HepG2 (cell line): ENCODE measurements around the gene TNS1. TPM values are rescaled to one million over a fixed set of nuclear protein-coding genes. Genes with fewer than 3 reads are reported as not detected.

Source experiments
- EHMT2 ChIP-seq: fragments of 200-600 bp; sonication (generic); IDR thresholded peaks from 2 replicates; pipeline ENCODE4 v1.7.0; 2017; ENCODE audit warnings: antibody characterized with exemption, low read depth, low read length, borderline replicate concordance
- ETV5 ChIP-seq: IDR thresholded peaks from 2 replicates; pipeline ENCODE4 v1.6.1; 2018; ENCODE audit warnings: missing biosample characterization, missing genetic modification reagents, inconsistent platforms, borderline replicate concordance
- FOSL2 ChIP-seq: sonication (generic); formaldehyde crosslinking; IDR thresholded peaks from 2 replicates; pipeline ENCODE4 v1.4.0; 2020; ENCODE audit warnings: missing genetic modification reagents
- MTF2 ChIP-seq: sonication (generic); formaldehyde crosslinking; IDR thresholded peaks from 2 replicates; pipeline ENCODE4 v1.5.0; 2020; ENCODE audit warnings: missing genetic modification reagents, borderline replicate concordance
- PAX8 ChIP-seq: sonication (generic); formaldehyde crosslinking; IDR thresholded peaks from 2 replicates; pipeline ENCODE4 v1.8.0; 2022; ENCODE audit warnings: mild to moderate bottlenecking, missing genetic modification reagents, borderline replicate concordance
- POLR2AphosphoS5 ChIP-seq: IDR thresholded peaks from 2 replicates; pipeline ENCODE4 v1.6.1; 2012; ENCODE audit warnings: low read depth, low read length
- RXRA ChIP-seq: sonication (generic); formaldehyde crosslinking; IDR thresholded peaks from 2 replicates; pipeline ENCODE4 v1.5.1; 2020; ENCODE audit warnings: missing genetic modification reagents
- TEAD3 ChIP-seq: optimal IDR thresholded peaks from 2 replicates; pipeline ENCODE3; 2016; ENCODE audit warnings: borderline replicate concordance
- ZBTB40 ChIP-seq, 2 experiments: fragments of 450-650 bp in 1 of 2; sonication (generic) in 1 of 2; formaldehyde crosslinking in 1 of 2; IDR thresholded peaks; 2 replicates each; pipeline versions ENCODE4 v1.6.1 to v1.8.0; 2016 to 2022; ENCODE audit warnings: antibody characterized with exemption in 1 of 2, mild to moderate bottlenecking in 1 of 2, missing genetic modification reagents in 1 of 2
- ZC3H13 ChIP-seq: sonication (generic); formaldehyde crosslinking; IDR thresholded peaks from 2 replicates; pipeline ENCODE4 v1.8.1; 2023; ENCODE audit warnings: mild to moderate bottlenecking, missing genetic modification reagents, moderate library complexity
- ZEB1 ChIP-seq: IDR thresholded peaks from 2 replicates; pipeline ENCODE4 v1.6.1; 2012; ENCODE audit warnings: mild to moderate bottlenecking, low read depth, inconsistent platforms; ENCODE audit not compliant: insufficient replicate concordance
- ZNF430 ChIP-seq: sonication (generic); formaldehyde crosslinking; IDR thresholded peaks from 2 replicates; pipeline ENCODE4 v1.9.0; 2021; ENCODE audit warnings: mild to moderate bottlenecking, missing genetic modification reagents
- ZNF687 ChIP-seq: sonication (generic); formaldehyde crosslinking; IDR thresholded peaks from 2 replicates; pipeline ENCODE4 v1.5.1; 2020; ENCODE audit warnings: mild to moderate bottlenecking, missing genetic modification reagents, moderate library complexity
- ZNF883 ChIP-seq: sonication (generic); formaldehyde crosslinking; IDR thresholded peaks from 2 replicates; pipeline ENCODE4 v1.5.1; 2020; ENCODE audit warnings: mild to moderate bottlenecking, missing genetic modification reagents; ENCODE audit errors: not compliant biosample characterization
- ZSCAN29 ChIP-seq: sonication (generic); formaldehyde crosslinking; conservative IDR thresholded peaks from 2 replicates; pipeline ENCODE4 v1.4.0; 2020; ENCODE audit warnings: mild to moderate bottlenecking, missing genetic modification reagents
- polyA plus RNA-seq, 8 experiments: library from polyadenylated mRNA; depleted of rRNA in 3 of 8; stranded (reverse) in 7 of 8; unstranded in 1 of 8; fragments of >200 nt; fragmentation: Illumina TruSeq in 4 of 8; extraction: Trizol in 4 of 8; gene quantifications; 2 replicates each; pipeline versions ENCODE4 v1.2.1 to v1.2.3, GENCODE V29; 2011 to 2016; ENCODE audit warnings: low read depth in 4 of 8, missing spikeins in 1 of 8, mixed read lengths in 1 of 8; ENCODE audit not compliant: insufficient read depth in 1 of 8
- total RNA-seq, 5 experiments: library from RNA; depleted of rRNA; stranded (reverse); fragments of >200 nt; fragmentation: Illumina TruSeq; extraction: Trizol; gene quantifications; 2 replicates each; pipeline ENCODE4 v1.2.3, GENCODE V29; 2016; ENCODE audit warnings: low read depth in 1 of 5

The TNS1 gene
- total and polyA plus RNA-seq, 2 of the 13 experiments (the other 11 are each of a cell fraction or from before 2014, with no cell fraction given) = 1.9 to 118 TPM

GRCh38 chr2:217897816-217898806 lies 104.7 kb downstream of the TNS1 start (continued):
- TF ChIP-seq ZNF687 (peak; percentile 64), POLR2AphosphoS5 (no peak), PAX8 (CRISPR knock-in tag) (no peak), ZSCAN29 (CRISPR knock-in tag) (no peak), ZNF430 (CRISPR knock-in tag) (peak; percentile 27; the same call in 1 of the 2 replicates), EHMT2 (no peak), MTF2 (CRISPR knock-in tag) (no peak), ZC3H13 (CRISPR knock-in tag) (no peak), ZBTB40 (IDR thresholded peaks at IDR 0.05) (no peak), ZBTB40 (CRISPR knock-in tag; IDR thresholded peaks at IDR 0.05) (peak; percentile 45; the same call in 1 of the 2 replicates), ETV5 (CRISPR knock-in tag) (0 out of 2 replicates have a peak, but pooled peaks have one; percentile 9), TEAD3 (peak; percentile 67), FOSL2 (CRISPR knock-in tag) (0 out of 2 replicates have a peak, but pooled peaks have one; percentile 3), ZNF883 (CRISPR knock-in tag) (peak; percentile 12), RXRA (CRISPR knock-in tag) (peak; percentile 42; the same call in 1 of the 2 replicates), ZEB1 (peak; percentile 96)
